ENCODE measurements around the gene NINL. TPM values are rescaled to one million over a fixed set of nuclear protein-coding genes. Genes with fewer than 3 reads are reported as not detected.
A peak's percentile ranks its signal among the peaks of the same experiment; 100 is the strongest.

The NINL gene
- total and polyA plus RNA-seq, 2 of the 4 experiments (the other 2 are of a cell fraction) = 3.0 to 10.4 TPM

- ATAC-seq (ENCODE audit: low read depth) = no peak
Observed at GRCh38 chr20:25470045-25470444, 115.3 kb downstream of the NINL start.

More at GRCh38 chr20:25470045-25470444, 115.3 kb downstream of the NINL start:
- Histone ChIP-seq H3K4ac (ENCODE audit: low read depth, low read length) (no peak overlapping the region), H3K23ac (ENCODE audit: low read depth, low read length) (no peak overlapping the region), H2AFZ (replicated peaks; ENCODE audit: low read length, poor library complexity) (no peak overlapping the region), H2BK120ac (ENCODE audit: low read depth, low read length) (no peak overlapping the region), H3K27ac (ENCODE audit: insufficient read depth, low read length) (no peak overlapping the region), H2AK9ac (replicated peaks; ENCODE audit: low read depth, low read length, poor library complexity) (no peak overlapping the region), H3K18ac (ENCODE audit: low read depth, low read length) (no peak overlapping the region), H3K14ac (replicated peaks; ENCODE audit: low read depth, low read length) (no peak overlapping the region), H3K9me1 (ENCODE audit: insufficient read depth, low read length) (no peaks in the 10 kb centered on the region), H3K9ac (ENCODE audit: low read depth, low read length) (no peak overlapping the region), H3K4me2 (ENCODE audit: low read depth, low read length) (no peak overlapping the region), H3K36me3 (ENCODE audit: control insufficient read depth, insufficient read depth, low read length) (peaks cover 31% of the 10 kb centered on the region), H4K8ac (ENCODE audit: low read depth in 2 of 2, low read length in 2 of 2) (no peak overlapping the region), H3K4me3 (ENCODE audit: insufficient read depth, low read depth, low read length) (no peak overlapping the region), H4K5ac (ENCODE audit: low read depth, low read length) (no peak overlapping the region), H3K4me1 (ENCODE audit: control insufficient read depth, insufficient read depth, low read length) (no peaks in the 10 kb centered on the region), H2BK15ac (ENCODE audit: low read depth, low read length) (no peak overlapping the region), H4K91ac (ENCODE audit: insufficient read depth, low read depth, low read length) (no peak overlapping the region), H3K9me3 (ENCODE audit: control insufficient read depth, insufficient read depth, low read length) (no peaks in the 10 kb centered on the region), H3K79me1 (ENCODE audit: low read depth in 1 of 2, low read length in 2 of 2) (peaks cover 4 to 13% of the 10 kb centered on the region in 2 experiments; a peak in 3 of 4 replicates), H3K56ac (ENCODE audit: extremely low read depth, insufficient read depth, low read length) (no peak overlapping the region), H2AK5ac (ENCODE audit: low read depth, low read length) (no peak overlapping the region), H2BK5ac (ENCODE audit: low read depth, low read length, poor library complexity, severe bottlenecking) (no peak overlapping the region), H3K27me3 (ENCODE audit: control insufficient read depth, insufficient read depth, low read length) (no peaks in the 10 kb centered on the region), H2BK20ac (ENCODE audit: low read depth, low read length) (no peak overlapping the region), H4K20me1 (ENCODE audit: insufficient read depth, low read length) (peaks cover 3% of the 10 kb centered on the region; the same call in 1 of the 2 replicates)
- BruUV-seq (replicated peaks) = no TSS peak
- dilution Hi-C loops (cut with HindIII; ENCODE audit: low sequenced_read_pairs, unreplicated experiment) = no loop called here
- in situ Hi-C loops (cut with MboI; ENCODE audit: low sequenced_read_pairs) = no loop called here
- WGBS, 2 experiments (ENCODE audit: extremely low coverage in 2 of 2, insufficient read length in 1 of 2) = 76% methylated on average over 4 of the region's 13 CpGs; no CpG with 5 or more reads in 1 of the 2 experiments
- TF ChIP-seq, protein P1, sequence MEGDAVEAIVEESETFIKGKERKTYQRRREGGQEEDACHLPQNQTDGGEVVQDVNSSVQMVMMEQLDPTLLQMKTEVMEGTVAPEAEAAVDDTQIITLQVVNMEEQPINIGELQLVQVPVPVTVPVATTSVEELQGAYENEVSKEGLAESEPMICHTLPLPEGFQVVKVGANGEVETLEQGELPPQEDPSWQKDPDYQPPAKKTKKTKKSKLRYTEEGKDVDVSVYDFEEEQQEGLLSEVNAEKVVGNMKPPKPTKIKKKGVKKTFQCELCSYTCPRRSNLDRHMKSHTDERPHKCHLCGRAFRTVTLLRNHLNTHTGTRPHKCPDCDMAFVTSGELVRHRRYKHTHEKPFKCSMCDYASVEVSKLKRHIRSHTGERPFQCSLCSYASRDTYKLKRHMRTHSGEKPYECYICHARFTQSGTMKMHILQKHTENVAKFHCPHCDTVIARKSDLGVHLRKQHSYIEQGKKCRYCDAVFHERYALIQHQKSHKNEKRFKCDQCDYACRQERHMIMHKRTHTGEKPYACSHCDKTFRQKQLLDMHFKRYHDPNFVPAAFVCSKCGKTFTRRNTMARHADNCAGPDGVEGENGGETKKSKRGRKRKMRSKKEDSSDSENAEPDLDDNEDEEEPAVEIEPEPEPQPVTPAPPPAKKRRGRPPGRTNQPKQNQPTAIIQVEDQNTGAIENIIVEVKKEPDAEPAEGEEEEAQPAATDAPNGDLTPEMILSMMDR (conservative IDR thresholded peaks at IDR 0.05; ENCODE audit: low read depth, low read length) = peak; percentile 40
- TF ChIP-seq MAFK (IDR thresholded peaks at IDR 0.05; ENCODE audit: low read depth, low read length) = no peak
- no peak for TF ChIP-seq RFX5 (IDR thresholded peaks at IDR 0.05; ENCODE audit: low read depth, low read length)
- TF ChIP-seq NFE2L2 (IDR thresholded peaks at IDR 0.05; ENCODE audit: low read depth, low read length) = no peak
- TF ChIP-seq ELK1 (IDR thresholded peaks at IDR 0.05; ENCODE audit: borderline replicate concordance, low read depth, low read length) = no peak
- TF ChIP-seq MAZ (IDR thresholded peaks at IDR 0.05; ENCODE audit: borderline replicate concordance, low read depth, low read length) = no peak
- TF ChIP-seq USF2 (IDR thresholded peaks at IDR 0.05; ENCODE audit: low read depth, low read length) = no peak
- TF ChIP-seq RAD21 (IDR thresholded peaks at IDR 0.05; ENCODE audit: low read length) = peak; percentile 61
- ChIA-PET CTCF (no interaction called here), POLR2A (ENCODE audit: unreplicated experiment) (no interaction called here)
- intact Hi-C loops (cut with micrococcal nuclease) = no loop called here
- peak; percentile 25 for DNase-seq
